Measurements from ENCODE around the gene GARNL3. TPM values are rescaled to one million over a fixed set of nuclear protein-coding genes. Genes with fewer than 3 reads are reported as not detected.

Gene GARNL3
- total RNA-seq, 1 donor from 2014 or later = 162 TPM

- no peaks in the 10 kb centered on the region for H3K9me3 ChIP-seq
- DNase-seq (ENCODE audit: low spot score in 2 of 2) = peak in 1 of 2 donors; percentile 87
- H3K4me1 ChIP-seq = peaks cover 4 to 48% of the 10 kb centered on the region in 2 donors
- intact Hi-C loops (cut with DNase I) = loop anchor here (2.0 kb wide), 1 partner anchor 86 kb away; the partner anchor contains the start of gene SLC2A8
- H3K27ac ChIP-seq = peak overlapping the region; percentile 78 to 80
- H3K36me3 ChIP-seq = peaks cover 16 to 26% of the 10 kb centered on the region in 2 donors
- no peaks in the 10 kb centered on the region for H3K27me3 ChIP-seq
- H3K4me3 ChIP-seq = no peak overlapping the region
- TF ChIP-seq CTCF (IDR thresholded peaks at IDR 0.05) = peak in 2 of 3 experiments; percentile 38 to 48
Measured at GRCh38 chr9:127311239-127311741, 46.7 kb downstream of the GARNL3 start.

GRCh38 chr9:127313042-127313560 lies 48.5 kb downstream of the GARNL3 start:
- peaks cover 4 to 52% of the 10 kb centered on the region in 2 donors for H3K4me1 ChIP-seq
- H3K27me3 ChIP-seq = no peaks in the 10 kb centered on the region
- H3K27ac ChIP-seq = peak overlapping the region; percentile 78 to 80
- intact Hi-C loops (cut with DNase I) = no loop called here
- H3K4me3 ChIP-seq = no peak overlapping the region
- DNase-seq (ENCODE audit: low spot score in 2 of 2) = no peak
- peaks cover 16 to 26% of the 10 kb centered on the region in 2 donors for H3K36me3 ChIP-seq
- no peak for TF ChIP-seq CTCF (IDR thresholded peaks at IDR 0.05)
- no peaks in the 10 kb centered on the region for H3K9me3 ChIP-seq

GRCh38 chr9:127314911-127315310 lies 50.3 kb downstream of the GARNL3 start:
- H3K4me1 ChIP-seq = peaks cover 4 to 52% of the 10 kb centered on the region in 2 donors
- no peaks in the 10 kb centered on the region for H3K9me3 ChIP-seq
- DNase-seq (ENCODE audit: low spot score in 2 of 2) = no peak
- intact Hi-C loops (cut with DNase I) = no loop called here
- H3K27me3 ChIP-seq = no peaks in the 10 kb centered on the region
- H3K27ac ChIP-seq = peak overlapping the region in 1 of 2 donors; percentile 15
- H3K4me3 ChIP-seq = no peak overlapping the region
- H3K36me3 ChIP-seq = peaks cover 16 to 26% of the 10 kb centered on the region in 2 donors
- no peak for TF ChIP-seq CTCF (IDR thresholded peaks at IDR 0.05)

- Histone ChIP-seq H3K27ac (peak overlapping the region; percentile 35 to 53), H3K9me3 (no peaks in the 10 kb centered on the region), H3K4me3 (no peak overlapping the region), H3K4me1 (peaks cover 4 to 37% of the 10 kb centered on the region in 2 donors), H3K27me3 (no peaks in the 10 kb centered on the region), H3K36me3 (peaks cover 16 to 26% of the 10 kb centered on the region in 2 donors)
- intact Hi-C loops (cut with DNase I) = no loop called here
- DNase-seq (ENCODE audit: low spot score in 2 of 2) = no peak
- no peak for TF ChIP-seq CTCF (IDR thresholded peaks at IDR 0.05)
Measured at GRCh38 chr9:127316586-127317323, 52.2 kb downstream of the GARNL3 start.

- peak overlapping the region; percentile 71 to 74 for H3K27ac ChIP-seq
- intact Hi-C loops (cut with DNase I) = loop anchor here (2.0 kb wide), 1 partner anchor 18 kb away; no protein-coding TSS in a partner anchor
- peak in 1 of 2 donors; percentile 73 for DNase-seq (ENCODE audit: low spot score in 2 of 2)
- no peak for TF ChIP-seq CTCF (IDR thresholded peaks at IDR 0.05)
- no peaks in the 10 kb centered on the region for H3K27me3 ChIP-seq
- H3K9me3 ChIP-seq = no peaks in the 10 kb centered on the region
- H3K4me1 ChIP-seq = peaks cover 5 to 37% of the 10 kb centered on the region in 2 donors
- H3K4me3 ChIP-seq = no peak overlapping the region
- H3K36me3 ChIP-seq = peaks cover 11 to 23% of the 10 kb centered on the region in 2 donors
Measured at GRCh38 chr9:127318651-127319167, 54.1 kb downstream of the GARNL3 start.
